GM19238 (cell line): ENCODE data around the gene MOAP1.
"Not testable (repeated sequence)": the region's sequence is repeated elsewhere in the genome, so short reads cannot be mapped to it uniquely, and the experiment has no call there.

Experiments
- DNase-seq: peaks from one replicate; pipeline ENCODE4 v3.0.0; 2011; ENCODE audit warnings: low spot score; ENCODE audit not compliant: insufficient read length

The MOAP1 gene

DNA sequence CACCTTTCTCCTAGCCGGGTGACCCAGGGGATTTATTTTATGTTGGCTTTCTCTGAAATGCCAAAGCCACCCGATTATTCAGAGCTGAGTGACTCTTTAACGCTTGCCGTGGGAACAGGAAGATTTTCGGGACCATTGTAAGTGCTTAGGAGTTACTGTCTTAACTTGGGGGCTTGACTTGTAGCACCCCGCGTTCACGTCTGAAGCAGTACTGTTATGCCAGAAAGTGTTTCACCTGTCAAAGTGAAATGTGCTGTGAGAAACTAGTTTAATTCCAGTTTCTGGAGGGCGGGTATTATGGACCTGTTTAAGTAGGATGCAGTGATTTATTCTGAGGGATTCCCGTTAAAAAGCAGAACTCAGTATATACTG lies 638 bp upstream of the MOAP1 start:
- no peak for DNase-seq

DNA sequence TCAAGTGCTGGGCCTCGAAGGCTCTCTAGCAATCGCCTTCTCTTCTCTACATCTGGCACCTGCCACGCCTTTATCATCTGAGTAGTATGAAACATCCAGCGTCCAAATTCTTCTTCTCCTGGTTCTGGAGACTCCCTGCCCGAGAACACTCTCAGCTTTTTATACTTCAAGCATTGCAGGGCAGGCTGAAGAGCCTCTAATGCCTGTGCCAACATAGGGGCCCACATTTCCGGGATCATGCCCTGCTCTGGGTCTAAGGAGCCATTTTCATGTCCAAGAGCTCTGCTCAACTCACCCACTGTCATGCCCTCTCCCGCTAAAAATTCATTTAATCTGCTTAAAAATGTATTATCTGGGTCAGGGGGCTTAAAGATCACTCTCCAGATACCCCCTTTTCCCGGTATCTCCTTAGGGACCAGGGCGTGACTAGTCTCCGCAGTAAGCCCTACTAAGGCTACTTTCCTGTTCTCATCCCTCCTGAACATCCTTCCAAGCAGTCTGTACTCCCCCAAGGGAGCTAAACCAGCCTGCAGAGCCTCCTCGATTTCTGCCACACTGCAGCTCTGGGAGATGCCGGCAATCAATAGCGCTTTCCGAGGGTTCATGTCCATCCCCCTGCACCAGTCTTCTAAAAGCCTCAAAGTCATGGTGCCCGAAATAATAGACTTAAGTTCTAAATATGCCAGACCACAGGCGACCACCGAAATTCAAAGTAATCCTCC lies 940 bp downstream of the MOAP1 start:
- DNase-seq, result no peak

DNA sequence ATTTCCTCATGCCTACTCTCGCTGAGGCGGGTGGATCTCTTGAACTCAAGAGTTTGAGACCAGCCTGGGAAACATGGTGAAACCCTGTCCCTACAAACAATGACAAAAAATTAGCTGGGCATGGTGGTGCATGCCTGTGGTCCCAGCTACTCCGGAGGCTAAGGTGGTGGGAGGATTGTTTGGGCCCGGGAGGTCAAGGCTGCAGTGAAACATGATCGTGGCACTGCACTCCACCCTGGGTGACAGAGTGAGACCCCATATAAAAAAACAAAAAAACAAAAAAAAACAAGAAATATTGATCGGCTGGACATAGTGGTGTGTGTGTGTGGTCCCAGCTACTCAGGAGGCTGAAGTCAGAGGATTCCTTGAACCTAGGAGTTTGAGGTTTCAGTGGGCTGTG lies 9.2 kb downstream of the MOAP1 start:
- DNase-seq, result no peak

DNA sequence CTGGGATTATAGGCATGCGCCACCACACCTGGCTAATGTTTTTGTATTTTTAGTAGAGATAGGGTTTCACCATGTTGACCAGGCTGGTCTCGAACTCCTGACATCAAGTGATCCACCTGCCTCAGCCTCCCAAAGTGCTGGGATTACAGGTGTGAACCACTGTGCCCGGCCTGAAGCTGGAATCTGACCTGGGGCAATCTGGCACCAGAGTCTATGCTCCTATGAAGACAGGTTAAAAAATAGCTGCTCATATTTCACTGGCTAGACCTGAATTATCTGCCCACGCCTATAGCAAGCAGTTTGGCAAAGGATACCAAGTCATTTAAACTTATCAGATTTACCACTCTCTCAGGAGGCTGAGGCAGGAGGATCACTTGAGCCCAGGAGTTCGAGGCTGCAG lies 10.0 kb downstream of the MOAP1 start:
- not testable (repeated sequence) for DNase-seq

DNA sequence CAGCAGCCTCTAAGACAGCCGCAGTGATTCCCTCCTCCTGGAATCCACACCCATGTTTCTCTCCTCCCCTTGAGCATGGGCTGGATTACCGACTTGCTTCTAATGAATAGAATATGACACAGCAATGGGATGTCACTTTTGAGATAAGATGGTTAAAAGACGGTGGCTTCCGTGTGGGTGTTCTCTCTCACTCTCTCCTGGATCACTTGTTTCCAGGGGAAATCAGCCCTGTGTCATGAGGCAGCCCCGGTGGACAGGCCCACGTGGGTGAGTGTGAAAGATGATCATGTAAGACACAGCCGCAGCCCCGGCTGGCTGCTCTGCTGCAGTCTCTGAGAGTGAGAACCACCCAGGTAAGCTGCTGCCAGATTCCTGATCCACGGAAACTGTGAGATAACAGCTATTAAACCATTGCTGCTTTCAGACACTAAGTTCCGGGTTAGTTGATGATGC lies 10.7 kb downstream of the MOAP1 start:
- DNase-seq, result no peak

DNA sequence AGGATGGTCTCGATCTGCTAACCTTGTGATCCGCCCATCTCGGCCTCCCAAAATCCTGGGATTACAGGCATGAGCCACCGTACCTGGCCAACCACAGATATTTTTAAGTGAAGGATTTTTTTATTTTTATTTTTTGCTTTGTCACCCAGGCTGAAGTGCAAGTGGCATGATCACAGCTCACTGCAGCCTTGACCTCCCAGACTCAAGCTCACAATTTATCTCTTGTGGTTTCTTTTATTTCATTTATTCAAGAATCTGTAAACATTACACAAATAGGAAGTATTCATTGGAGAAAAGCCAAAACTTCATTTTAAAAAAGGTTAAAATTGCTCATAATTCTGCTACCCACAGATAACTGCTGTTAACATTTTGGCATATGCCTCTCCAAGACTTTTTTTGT lies 13.3 kb downstream of the MOAP1 start:
- no peak for DNase-seq

DNA sequence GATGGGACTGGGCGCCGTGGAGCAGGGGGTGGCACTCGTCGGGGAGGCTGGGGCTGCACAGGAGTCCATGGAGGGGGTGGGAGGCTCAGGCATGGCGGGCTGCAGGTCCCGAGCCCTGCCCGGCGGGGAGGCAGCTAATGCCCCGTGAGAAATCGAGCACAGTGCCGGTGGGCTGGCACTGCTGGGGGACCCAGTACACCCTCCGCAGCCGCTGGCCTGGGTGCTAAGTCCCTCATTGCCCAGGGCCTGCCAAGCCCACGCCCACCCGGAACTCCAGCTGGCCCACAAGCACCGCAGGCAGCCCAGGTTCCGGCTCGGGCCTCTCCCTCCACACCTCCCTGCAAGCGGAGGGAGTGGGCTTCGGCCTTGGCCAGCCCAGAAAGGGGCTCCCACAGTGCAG lies 14.6 kb downstream of the MOAP1 start:
- not testable (repeated sequence) for DNase-seq

DNA sequence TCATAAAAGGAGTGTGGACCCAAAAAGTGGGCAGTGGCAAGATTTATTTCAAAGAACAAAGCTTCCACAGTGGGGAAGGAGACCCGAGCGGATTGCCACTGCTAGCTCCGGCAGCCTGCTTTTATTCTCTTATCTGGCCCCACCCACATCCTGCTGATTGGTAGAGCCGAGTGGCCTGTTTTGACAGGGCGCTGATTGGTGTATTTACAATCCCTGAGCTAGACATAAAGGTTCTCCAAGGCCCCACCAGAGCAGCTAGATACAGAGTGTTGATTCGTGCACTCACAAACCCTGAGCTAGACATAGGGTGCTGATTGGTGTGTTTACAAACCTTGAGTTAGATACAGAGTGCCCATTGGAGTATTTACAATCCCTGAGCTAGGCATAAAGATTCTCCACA lies 15.1 kb downstream of the MOAP1 start:
- DNase-seq, result not testable (repeated sequence)

DNA sequence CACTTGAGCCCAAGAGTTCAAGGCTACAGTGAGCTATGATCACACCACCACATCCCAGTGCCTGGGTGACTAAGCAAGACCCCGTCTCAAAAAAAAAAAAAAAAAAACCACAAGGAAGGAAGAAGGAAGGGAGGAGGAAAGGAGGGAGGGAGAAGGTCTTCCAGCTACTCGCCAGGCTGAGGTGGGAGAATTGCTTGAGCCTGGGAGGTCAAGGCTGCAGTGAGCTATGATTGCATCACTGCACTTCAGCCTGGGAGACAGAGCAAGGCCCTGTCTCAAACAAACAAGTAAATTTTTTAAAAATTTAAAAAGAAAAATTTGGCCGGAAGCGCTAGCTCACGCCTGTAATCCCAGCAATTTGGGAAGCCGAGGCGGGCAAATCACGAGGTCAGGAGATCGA lies 16.1 kb downstream of the MOAP1 start:
- not testable (repeated sequence) for DNase-seq

DNA sequence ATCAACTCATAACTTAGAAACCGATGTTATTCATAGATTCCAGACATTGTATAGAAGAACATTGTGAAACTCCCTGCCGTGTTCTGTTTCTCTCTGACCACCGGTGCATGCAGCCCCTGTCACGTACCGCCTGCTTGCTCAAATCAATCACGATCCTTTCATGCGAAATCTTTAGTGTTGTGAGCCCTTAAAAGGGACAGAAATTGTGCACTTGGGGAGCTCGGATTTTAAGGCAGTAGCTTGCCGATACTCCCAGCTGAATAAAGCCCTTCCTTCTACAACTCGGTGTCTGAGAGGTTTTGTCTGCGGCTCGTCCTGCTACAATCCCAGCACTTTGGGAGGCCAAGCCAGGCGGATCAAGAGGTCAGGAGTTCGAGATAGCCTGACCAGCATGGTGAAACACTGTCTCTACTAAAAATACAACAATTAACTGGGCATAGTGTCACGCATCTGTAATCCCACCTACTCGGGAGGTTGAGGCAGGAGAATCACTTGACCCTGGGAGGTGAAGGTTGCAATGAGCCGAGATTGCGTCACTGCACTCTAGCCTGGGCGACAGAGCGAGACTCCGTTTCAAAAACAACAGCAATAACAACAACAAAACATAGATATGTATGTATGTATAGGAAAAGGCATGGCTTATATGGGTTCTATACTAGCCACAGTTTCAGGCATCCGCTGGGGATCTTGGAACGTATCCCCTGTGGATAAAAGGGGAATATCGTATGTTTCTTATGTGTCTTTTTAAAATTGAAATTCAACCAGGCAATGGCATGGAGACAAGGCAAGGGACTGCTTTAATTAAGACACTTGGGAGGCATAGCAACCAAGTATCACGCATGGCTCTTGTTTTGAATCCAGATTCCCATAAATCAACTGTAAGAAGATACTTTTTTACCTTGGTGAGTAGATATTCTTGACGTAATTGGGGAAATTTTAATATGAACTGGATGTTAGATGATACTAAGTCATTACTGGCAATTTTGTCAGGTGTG lies 19.1 kb downstream of the MOAP1 start:
- DNase-seq, result not testable (repeated sequence)

DNA sequence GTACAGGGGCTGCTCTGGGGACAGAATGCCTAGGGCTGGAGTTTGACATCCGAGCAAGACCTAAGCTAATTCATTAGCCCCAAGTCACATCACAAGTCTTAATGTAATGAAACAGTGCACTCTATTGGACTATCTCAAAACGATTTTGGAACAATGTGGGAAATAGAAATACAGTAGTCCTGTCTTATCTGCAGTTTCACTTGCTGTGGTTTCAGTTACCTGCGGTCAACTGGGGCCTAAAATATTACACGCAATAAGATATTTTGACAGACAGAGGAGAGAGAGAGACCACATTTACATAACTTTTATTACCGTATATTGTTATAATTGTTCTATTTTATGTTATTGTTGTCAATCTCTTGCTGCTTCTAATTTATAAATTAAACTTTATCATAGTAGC lies 21.1 kb downstream of the MOAP1 start:
- no peak for DNase-seq

DNA sequence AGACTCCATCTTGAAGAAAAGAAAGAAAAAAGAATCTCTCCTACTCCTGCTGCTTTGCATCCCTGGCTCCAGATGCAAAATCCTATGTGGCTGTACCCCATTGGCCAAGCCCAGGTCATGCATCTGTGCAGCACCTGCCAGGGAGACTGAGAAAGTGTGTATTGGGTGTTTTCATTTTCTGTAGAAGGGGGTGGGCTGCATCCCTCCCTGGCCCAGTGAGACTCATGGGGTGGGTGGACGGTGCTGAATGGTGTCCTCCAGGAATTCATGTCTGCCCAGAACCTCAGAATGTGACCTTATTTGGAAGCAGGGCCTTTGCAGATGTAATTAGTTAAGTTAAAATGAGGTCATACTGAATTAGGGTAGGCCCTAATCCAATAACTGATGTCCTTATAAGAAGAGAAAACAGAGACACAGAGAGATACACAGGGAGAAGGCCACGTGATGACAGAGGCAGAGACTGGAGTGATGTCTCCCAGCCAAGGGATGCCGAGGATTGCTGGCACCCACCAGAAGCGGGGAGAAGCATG lies 23.2 kb downstream of the MOAP1 start:
- DNase-seq, result no peak

DNA sequence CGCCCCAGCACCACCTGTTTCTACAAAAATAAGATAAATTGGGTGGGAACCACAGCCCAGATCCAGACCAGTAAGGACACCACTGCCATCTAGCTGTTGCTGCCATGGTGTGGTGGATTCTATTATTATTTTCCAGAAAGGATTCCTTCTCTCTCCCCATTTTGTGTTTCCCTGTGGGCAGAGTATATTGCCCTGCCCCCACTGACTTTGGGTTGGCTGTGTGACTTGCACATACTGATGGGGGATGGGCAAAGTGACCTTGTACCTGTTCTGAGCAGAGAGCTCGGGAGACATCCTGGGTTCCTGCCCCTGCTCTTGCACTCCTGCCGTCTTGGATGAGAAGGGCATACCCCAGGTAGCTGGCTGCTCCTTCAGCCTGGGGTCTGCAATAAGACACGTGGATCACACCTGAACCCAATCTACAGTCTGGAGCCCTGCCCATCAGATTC lies 24.3 kb downstream of the MOAP1 start:
- DNase-seq, result no peak

DNA sequence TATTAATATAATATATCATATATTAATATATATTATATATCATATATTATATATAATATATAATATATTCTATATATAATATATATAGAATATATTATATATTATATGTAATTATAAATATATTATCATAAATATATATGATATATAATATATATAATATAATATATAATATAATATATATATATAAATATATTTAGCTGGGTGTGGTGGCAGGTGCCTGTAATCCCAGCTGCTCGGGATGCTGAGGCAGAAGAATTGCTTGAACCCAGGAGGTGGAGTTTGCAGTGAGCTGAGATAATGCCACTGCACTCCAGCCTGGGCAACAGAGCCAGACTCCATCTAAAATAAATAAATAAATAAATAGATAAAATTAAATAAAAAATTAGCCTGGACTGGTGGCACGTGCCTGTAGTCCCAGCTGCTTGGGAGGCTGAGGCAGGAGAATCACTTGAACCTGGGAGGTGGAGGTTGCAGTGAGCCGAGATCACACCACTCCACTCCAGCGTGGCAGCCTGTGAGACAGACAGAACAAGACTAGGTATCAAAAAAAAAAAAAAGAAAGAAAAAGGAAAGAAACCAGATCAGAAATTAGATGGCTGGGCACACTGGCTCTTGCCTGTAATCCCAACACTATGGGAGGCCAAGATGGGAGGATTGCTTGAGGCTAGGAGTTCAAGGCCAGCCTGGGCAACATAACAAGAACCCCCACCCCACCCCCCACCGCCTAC lies 24.9 kb downstream of the MOAP1 start:
- not testable (repeated sequence) for DNase-seq

DNA sequence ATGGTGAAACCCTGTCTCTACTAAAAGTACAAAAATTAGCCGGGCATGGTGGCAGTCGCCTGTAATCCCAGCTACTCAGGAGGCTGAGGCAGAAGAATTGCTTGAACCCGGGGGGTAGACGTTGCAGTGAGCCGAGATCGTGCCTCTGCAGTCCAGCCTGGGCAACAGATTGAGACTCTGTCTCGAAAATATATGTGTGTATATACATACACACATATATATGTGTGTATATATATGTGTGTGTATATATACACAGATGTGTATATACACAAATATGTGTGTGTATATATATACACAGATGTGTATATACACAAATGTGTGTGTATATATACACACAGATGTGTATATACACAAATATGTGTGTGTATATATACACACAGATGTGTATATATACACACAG lies 26.3 kb downstream of the MOAP1 start:
- DNase-seq, result not testable (repeated sequence)

DNA sequence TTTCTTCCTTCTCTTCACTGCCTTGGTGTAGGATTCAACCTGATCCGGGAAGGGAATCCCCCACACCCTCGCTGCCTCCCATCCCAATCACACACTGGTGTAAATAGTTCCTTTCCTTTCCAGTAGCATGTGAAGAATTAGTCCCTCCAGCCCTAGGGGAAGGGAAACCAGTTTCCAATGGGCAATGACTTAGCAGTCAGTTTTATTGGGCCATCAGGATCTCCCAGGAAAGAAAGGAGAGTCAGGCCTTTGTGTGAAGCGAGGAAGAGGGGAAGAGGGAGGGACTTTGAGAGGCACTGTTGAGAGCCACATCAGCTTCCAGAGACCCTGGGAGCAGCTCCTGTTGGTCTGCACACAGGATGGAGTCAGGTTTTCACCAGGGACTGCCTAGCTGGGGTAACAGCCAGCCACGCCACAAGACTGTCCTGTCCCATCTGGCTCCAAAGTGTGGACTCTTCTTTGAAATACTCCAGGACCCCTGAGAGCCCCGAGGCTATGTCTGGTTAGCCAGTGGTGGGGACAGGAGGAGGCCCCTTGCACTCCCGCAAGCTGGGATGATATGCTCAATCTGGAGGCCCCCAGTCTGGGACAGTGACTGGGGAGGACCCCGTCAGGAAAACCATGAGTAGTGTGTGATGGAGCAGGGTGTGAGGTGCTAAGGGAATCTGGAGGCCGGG lies 27.9 kb downstream of the MOAP1 start:
- no peak for DNase-seq

DNA sequence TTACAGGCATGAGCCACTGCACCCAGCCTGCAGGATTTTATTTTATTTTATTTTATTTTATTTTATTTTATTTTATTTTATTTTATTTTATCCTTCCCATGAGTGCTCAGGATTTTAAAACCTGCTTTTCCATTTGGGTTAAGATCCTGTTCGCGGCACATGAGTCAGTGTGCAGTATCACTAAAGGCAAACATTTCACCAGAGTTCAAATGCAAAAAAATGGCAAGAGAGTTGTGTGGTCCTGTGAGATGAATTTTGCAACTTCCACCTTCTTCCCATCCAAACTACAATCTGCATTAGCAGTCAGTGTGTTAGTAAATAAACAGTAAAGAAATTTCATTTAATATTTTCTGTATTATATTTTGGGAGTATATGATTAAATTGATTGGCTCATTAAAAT lies 29.0 kb downstream of the MOAP1 start:
- DNase-seq, result no peak

DNA sequence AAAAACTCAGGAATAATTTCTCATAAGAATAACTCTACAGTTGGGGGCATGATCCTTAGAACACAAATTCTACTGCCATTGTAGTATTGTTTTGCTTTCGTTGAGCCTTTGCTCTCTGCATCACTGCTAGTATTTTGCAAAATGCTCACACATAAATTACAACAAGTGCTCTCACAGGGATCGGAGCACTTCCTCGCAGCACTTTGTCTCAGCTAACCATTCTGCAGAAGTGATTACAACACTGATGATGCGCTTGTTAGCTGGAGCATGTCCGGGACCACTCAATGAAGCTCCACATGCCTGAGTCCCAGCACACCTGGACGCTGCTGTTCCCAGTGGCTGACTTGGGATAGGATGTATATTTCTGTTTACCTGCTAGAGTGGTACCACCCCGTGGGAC lies 31.6 kb downstream of the MOAP1 start:
- no peak for DNase-seq

DNA sequence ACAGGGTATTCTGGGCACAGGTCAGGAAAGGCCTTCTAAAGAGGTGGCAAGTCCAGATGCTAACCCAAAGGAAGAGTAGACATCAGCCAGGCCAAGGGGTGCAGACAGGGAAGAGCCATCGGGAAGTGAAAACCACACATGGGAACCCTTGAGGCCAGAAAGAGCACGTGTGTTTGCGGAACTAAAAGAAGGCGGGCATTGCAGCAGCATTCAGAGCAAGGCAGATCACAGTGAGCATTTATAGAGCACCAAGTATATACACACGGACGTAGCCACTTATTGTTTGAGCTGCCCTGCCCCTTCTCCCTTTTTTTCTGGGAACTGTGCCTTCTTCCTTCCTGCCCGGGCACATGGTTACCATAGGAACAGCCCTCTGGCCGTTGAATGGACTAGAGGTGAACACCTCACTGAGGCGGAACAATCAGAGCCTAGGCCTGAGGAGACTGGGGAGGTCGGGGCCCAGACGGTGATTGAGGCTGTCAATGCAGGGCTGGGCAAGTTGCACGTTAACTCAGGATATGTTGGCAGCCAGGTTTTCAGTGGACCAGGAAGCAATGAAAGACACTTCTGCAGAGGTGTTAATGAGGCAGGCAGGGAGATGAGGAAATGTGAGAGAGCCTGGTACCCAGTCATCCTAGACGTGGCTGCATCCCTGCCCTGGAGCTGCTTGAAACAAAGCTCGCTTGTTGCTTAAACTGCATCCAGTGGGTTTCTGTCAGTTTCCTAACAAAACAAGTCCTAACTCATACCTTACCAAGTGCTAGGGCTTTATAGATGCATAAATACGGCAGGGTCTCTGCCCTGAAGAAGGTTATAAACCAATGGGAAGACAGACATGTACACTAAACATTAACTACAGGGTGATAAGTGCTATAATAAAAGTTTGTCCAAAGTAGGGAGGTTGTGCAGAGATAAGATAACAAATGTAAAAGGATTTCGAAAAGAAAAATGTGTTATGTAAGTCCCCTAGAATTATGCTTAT lies 34.2 kb downstream of the MOAP1 start:
- DNase-seq, result no peak

DNA sequence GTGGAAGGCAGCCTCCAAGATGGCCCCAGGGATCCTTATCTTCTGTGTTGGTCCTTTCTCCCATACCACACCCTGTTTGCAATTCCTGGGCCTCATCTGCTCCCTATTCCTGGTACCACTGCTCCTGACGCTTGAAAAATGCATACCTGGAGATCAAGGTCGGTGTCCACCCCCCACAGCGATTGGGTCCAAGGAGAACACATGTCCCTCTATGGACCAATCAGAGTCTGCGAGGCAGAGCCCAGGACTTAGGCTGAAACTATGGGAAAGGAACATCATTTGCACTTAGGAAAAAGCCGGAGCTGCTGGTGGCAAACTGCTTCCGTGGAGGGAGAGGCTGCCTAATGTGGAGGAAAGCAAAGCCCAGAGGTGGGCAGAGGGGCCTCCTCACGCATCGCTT lies 35.7 kb downstream of the MOAP1 start:
- no peak for DNase-seq
